IPS-15b (cell line): ENCODE data around the gene FBXO4.
A peak's percentile ranks its signal among the peaks of the same experiment; 100 is the strongest.

Experiments
- H3K27me3 ChIP-seq: one replicate; pipeline ENCODE4 v1.6.1; 2013; ENCODE audit warnings: low read length; ENCODE audit not compliant: control insufficient read depth, insufficient read depth
- H3K36me3 ChIP-seq: one replicate; pipeline ENCODE4 v1.6.1; 2013; ENCODE audit warnings: low read length; ENCODE audit not compliant: control insufficient read depth, insufficient read depth
- H3K4me1 ChIP-seq: one replicate; pipeline ENCODE4 v1.6.1; 2013; ENCODE audit warnings: mild to moderate bottlenecking, low read length; ENCODE audit not compliant: control insufficient read depth, insufficient read depth
- H3K4me3 ChIP-seq: one replicate; pipeline ENCODE4 v1.5.1; 2013; ENCODE audit warnings: low read depth, low read length
- H3K9ac ChIP-seq: one replicate; pipeline ENCODE4 v1.6.1; 2013; ENCODE audit warnings: low read depth, mild to moderate bottlenecking, low read length
- H3K9me3 ChIP-seq: one replicate; pipeline ENCODE4 v1.6.1; 2013; ENCODE audit warnings: mild to moderate bottlenecking, low read length; ENCODE audit not compliant: control insufficient read depth, insufficient read depth

FBXO4 gene

GRCh38 chr5:41893074-41893851 lies 31.8 kb upstream of the FBXO4 start:
- no peaks in the 10 kb centered on the region for H3K36me3 ChIP-seq
- no peak overlapping the region for H3K9ac ChIP-seq
- no peaks in the 10 kb centered on the region for H3K4me1 ChIP-seq
- H3K27me3 ChIP-seq, result no peaks in the 10 kb centered on the region
- no peaks in the 10 kb centered on the region for H3K9me3 ChIP-seq
- no peak overlapping the region for H3K4me3 ChIP-seq

GRCh38 chr5:41896230-41896629 lies 28.9 kb upstream of the FBXO4 start:
- Histone ChIP-seq H3K9me3 (no peaks in the 10 kb centered on the region), H3K27me3 (no peaks in the 10 kb centered on the region), H3K4me3 (no peak overlapping the region), H3K4me1 (no peaks in the 10 kb centered on the region), H3K9ac (no peak overlapping the region), H3K36me3 (no peaks in the 10 kb centered on the region)

- Histone ChIP-seq H3K27me3 (no peaks in the 10 kb centered on the region), H3K9ac (no peak overlapping the region), H3K4me1 (no peaks in the 10 kb centered on the region), H3K9me3 (no peaks in the 10 kb centered on the region), H3K36me3 (no peaks in the 10 kb centered on the region), H3K4me3 (peak overlapping the region; percentile 76)
These were observed 21.6 kb upstream of the FBXO4 start for GRCh38 chr5:41903382-41903891.

GRCh38 chr5:41903892-41904799 lies 20.9 kb upstream of the FBXO4 start, which contains the start of gene RIMOC1:
TSS of gene RIMOC1 (plus strand) at chr5:41904344. CDS start at chr5:41904368, 24 bp downstream.
- Histone ChIP-seq H3K27me3 (no peaks in the 10 kb centered on the region), H3K4me1 (no peaks in the 10 kb centered on the region), H3K4me3 (peak within 1 kb of the TSS; percentile 98), H3K9ac (peak within 1 kb of the TSS; percentile 82), H3K36me3 (no peaks in the 10 kb centered on the region), H3K9me3 (no peaks in the 10 kb centered on the region)

GRCh38 chr5:41906151-41906550 lies 18.9 kb upstream of the FBXO4 start:
- no peak overlapping the region for H3K9ac ChIP-seq
- H3K4me1 ChIP-seq, result no peaks in the 10 kb centered on the region
- H3K27me3 ChIP-seq, result no peaks in the 10 kb centered on the region
- H3K9me3 ChIP-seq, result no peaks in the 10 kb centered on the region
- no peak overlapping the region for H3K4me3 ChIP-seq
- peaks cover 4% of the 10 kb centered on the region for H3K36me3 ChIP-seq

GRCh38 chr5:41908374-41909079 lies 16.6 kb upstream of the FBXO4 start:
- Histone ChIP-seq H3K27me3 (no peaks in the 10 kb centered on the region), H3K4me3 (no peak overlapping the region), H3K4me1 (no peaks in the 10 kb centered on the region), H3K36me3 (peaks cover 13% of the 10 kb centered on the region), H3K9me3 (no peaks in the 10 kb centered on the region), H3K9ac (no peak overlapping the region)

GRCh38 chr5:41918105-41918504 lies 7.0 kb upstream of the FBXO4 start:
- H3K9ac ChIP-seq, result no peak overlapping the region
- H3K9me3 ChIP-seq, result no peaks in the 10 kb centered on the region
- H3K27me3 ChIP-seq, result no peaks in the 10 kb centered on the region
- H3K4me3 ChIP-seq, result no peak overlapping the region
- H3K36me3 ChIP-seq, result no peaks in the 10 kb centered on the region
- peaks cover 8% of the 10 kb centered on the region for H3K4me1 ChIP-seq

GRCh38 chr5:41921166-41921565 lies 3.9 kb upstream of the FBXO4 start:
- Histone ChIP-seq H3K9me3 (no peaks in the 10 kb centered on the region), H3K36me3 (no peaks in the 10 kb centered on the region), H3K4me1 (peaks cover 8% of the 10 kb centered on the region), H3K4me3 (no peak overlapping the region), H3K27me3 (no peaks in the 10 kb centered on the region), H3K9ac (no peak overlapping the region)

GRCh38 chr5:41921874-41922273 lies 3.2 kb upstream of the FBXO4 start:
- Histone ChIP-seq H3K9me3 (no peaks in the 10 kb centered on the region), H3K4me3 (no peak overlapping the region), H3K4me1 (peaks cover 8% of the 10 kb centered on the region), H3K9ac (no peak overlapping the region), H3K36me3 (no peaks in the 10 kb centered on the region), H3K27me3 (no peaks in the 10 kb centered on the region)

- no peaks in the 10 kb centered on the region for H3K9me3 ChIP-seq
- H3K4me1 ChIP-seq, result peaks cover 8% of the 10 kb centered on the region
- H3K36me3 ChIP-seq, result no peaks in the 10 kb centered on the region
- H3K4me3 ChIP-seq, result peak overlapping the region; percentile 77
- no peaks in the 10 kb centered on the region for H3K27me3 ChIP-seq
- H3K9ac ChIP-seq, result peak overlapping the region; percentile 86
These were observed 582 bp upstream of the FBXO4 start for GRCh38 chr5:41924526-41924871.

- Histone ChIP-seq H3K36me3 (no peaks in the 10 kb centered on the region), H3K9me3 (no peaks in the 10 kb centered on the region), H3K4me1 (peaks cover 8% of the 10 kb centered on the region)
These were observed 472 bp downstream of the FBXO4 start for GRCh38 chr5:41925555-41925951.

More at GRCh38 chr5:41925555-41925951, 472 bp downstream of the FBXO4 start:
- H3K9ac ChIP-seq, result peak overlapping the region; percentile 86
- H3K4me3 ChIP-seq, result peak overlapping the region; percentile 77
- H3K27me3 ChIP-seq, result no peaks in the 10 kb centered on the region
